GM23338 (cell line): ENCODE data around the gene SLC66A2. TPM values are rescaled to one million over a fixed set of nuclear protein-coding genes. Genes with fewer than 3 reads are reported as not detected.

Source experiments
- ATAC-seq: fragments of 200-7000 bp; cut with Tn5 transposase; 3 replicates; pipeline ENCODE4 v1.9.1; 2020
- DNase-seq: peaks from one replicate; pipeline ENCODE4 v3.0.0-alpha.2; 2015; ENCODE audit warnings: low spot score
- H2AFZ ChIP-seq: fragments of 200-600 bp; sonication (generic); 2 replicates; pipeline ENCODE4 v1.8.0; 2016; ENCODE audit warnings: antibody characterized with exemption, mild to moderate bottlenecking, moderate library complexity
- H3F3A ChIP-seq: fragments of 200-600 bp; sonication (generic); replicated peaks from 2 replicates; pipeline ENCODE4 v1.8.0; 2017; ENCODE audit warnings: antibody characterized with exemption, mixed run types, low read depth
- H3K27ac ChIP-seq: fragments of 200-600 bp; sonication (generic); 2 replicates; pipeline ENCODE4 v1.6.1; 2016; ENCODE audit warnings: low read depth
- H3K27me3 ChIP-seq: fragments of 200-600 bp; sonication (generic); 2 replicates; pipeline ENCODE4 v1.8.0; 2016; ENCODE audit warnings: mild to moderate bottlenecking, mixed run types, moderate library complexity; ENCODE audit not compliant: insufficient read depth
- H3K36me3 ChIP-seq: fragments of 200-600 bp; sonication (generic); 2 replicates; pipeline ENCODE4 v1.8.0; 2016; ENCODE audit warnings: mild to moderate bottlenecking; ENCODE audit not compliant: insufficient read depth
- H3K4me1 ChIP-seq: fragments of 200-600 bp; sonication (generic); 2 replicates; pipeline ENCODE4 v1.8.0; 2016; ENCODE audit warnings: mild to moderate bottlenecking, moderate library complexity; ENCODE audit not compliant: insufficient read depth
- H3K4me2 ChIP-seq: fragments of 200-600 bp; sonication (generic); 2 replicates; pipeline ENCODE4 v1.7.1; 2017; ENCODE audit warnings: mixed run types
- H3K4me3 ChIP-seq: fragments of 200-600 bp; sonication (generic); 2 replicates; pipeline ENCODE4 v1.6.1; 2016; ENCODE audit warnings: mixed run types
- H3K79me2 ChIP-seq: fragments of 200-600 bp; sonication (generic); replicated peaks from 2 replicates; pipeline ENCODE4 v1.8.0; 2017; ENCODE audit warnings: mild to moderate bottlenecking; ENCODE audit not compliant: insufficient read depth
- H3K9me2 ChIP-seq: fragments of 200-600 bp; sonication (generic); 2 replicates; pipeline ENCODE4 v1.8.0; 2017; ENCODE audit not compliant: insufficient read depth
- H4K20me1 ChIP-seq: fragments of 200-600 bp; sonication (generic); replicated peaks from 2 replicates; pipeline ENCODE4 v1.8.0; 2017; ENCODE audit warnings: mild to moderate bottlenecking; ENCODE audit not compliant: insufficient read depth
- H3K27ac Mint-ChIP-seq: 2 replicates; pipeline ENCODE4 v1.8.0; 2020; ENCODE audit warnings: inconsistent platforms, mild to moderate bottlenecking, moderate library complexity, mixed read lengths
- H3K27me3 Mint-ChIP-seq: 3 replicates; pipeline ENCODE4 v1.8.0; 2022; ENCODE audit warnings: low read depth, mild to moderate bottlenecking, moderate library complexity, mixed read lengths, inconsistent platforms; ENCODE audit not compliant: insufficient read depth, poor library complexity
- H3K36me3 Mint-ChIP-seq: 3 replicates; pipeline ENCODE4 v1.8.0; 2021; ENCODE audit warnings: low read depth, mild to moderate bottlenecking, inconsistent platforms, moderate library complexity, mixed read lengths
- H3K4me1 Mint-ChIP-seq: 3 replicates; pipeline ENCODE4 v1.8.0; 2020; ENCODE audit warnings: mild to moderate bottlenecking, inconsistent platforms, mixed read lengths
- H3K4me3 Mint-ChIP-seq: 3 replicates; pipeline ENCODE4 v1.8.0; 2021; ENCODE audit warnings: moderate library complexity, mild to moderate bottlenecking, inconsistent platforms, mixed read lengths
- H3K9me3 Mint-ChIP-seq: 3 replicates; pipeline ENCODE4 v1.8.0; 2020; ENCODE audit warnings: moderate library complexity, mild to moderate bottlenecking, inconsistent platforms, mixed read lengths
- CREB1 ChIP-seq: fragments of 250-450 bp; sonication (Bioruptor Pico); IDR thresholded peaks from 2 replicates; pipeline ENCODE4 v1.5.0; 2020; ENCODE audit warnings: low read depth, mild to moderate bottlenecking, moderate library complexity
- EZH2 ChIP-seq: fragments of 200-600 bp; sonication (generic); IDR thresholded peaks from one replicate; pipeline ENCODE4 v1.8.0; 2017; ENCODE audit warnings: antibody characterized with exemption, mild to moderate bottlenecking, low read depth; ENCODE audit not compliant: unreplicated experiment
- EZH2phosphoT487 ChIP-seq: fragments of 200-600 bp; sonication (generic); IDR thresholded peaks from one replicate; pipeline ENCODE4 v1.8.1; 2018; ENCODE audit warnings: antibody characterized with exemption; ENCODE audit not compliant: unreplicated experiment
- JUNB ChIP-seq: IDR thresholded peaks from one replicate; pipeline ENCODE4 v1.6.1; 2016; ENCODE audit warnings: antibody characterized with exemption; ENCODE audit not compliant: unreplicated experiment
- NANOG ChIP-seq: IDR thresholded peaks from 2 replicates; pipeline ENCODE4 v1.6.1; 2016; ENCODE audit warnings: antibody characterized with exemption, borderline replicate concordance
- POLR2AphosphoS5 ChIP-seq: IDR thresholded peaks from 2 replicates; pipeline ENCODE4 v1.6.1; 2016; ENCODE audit warnings: antibody characterized with exemption, low read depth
- STAT1 ChIP-seq: IDR thresholded peaks from one replicate; pipeline ENCODE4 v1.6.1; 2016; ENCODE audit warnings: antibody characterized with exemption; ENCODE audit not compliant: unreplicated experiment
- ZNF114 ChIP-seq: fragments of 250-450 bp; sonication (Bioruptor Pico); IDR thresholded peaks from 2 replicates; pipeline ENCODE4 v1.5.0; 2020; ENCODE audit warnings: mild to moderate bottlenecking, moderate library complexity
- ZNF462 ChIP-seq: fragments of 250-450 bp; sonication (Bioruptor Pico); IDR thresholded peaks from 2 replicates; pipeline ENCODE4 v1.5.0; 2020; ENCODE audit warnings: mild to moderate bottlenecking, moderate library complexity
- polyA plus RNA-seq: library from polyadenylated mRNA; unstranded; fragments of >200 nt; fragmentation: Nextera tagmentation; extraction: Ambion mirVana; gene quantifications from 2 replicates; pipeline ENCODE4 v1.2.1, GENCODE V29; 2016
- total RNA-seq: library from RNA; depleted of rRNA; stranded (reverse); fragments of >200 nt; shearing (Covaris generic); gene quantifications from 2 replicates; pipeline ENCODE4 v1.2.3, GENCODE V29; 2014
- TF ChIP-seq, protein P1 (sequence below): IDR thresholded peaks from 2 replicates; pipeline ENCODE4 v1.6.1; 2016; ENCODE audit warnings: antibody characterized with exemption
- TF ChIP-seq, protein P2 (sequence below), 2 experiments: fragments of 200-600 bp in 1 of 2; sonication (generic) in 1 of 2; conservative IDR thresholded peaks; 2 replicates each; pipeline versions ENCODE4 v1.5.1 to v1.6.1; 2016 to 2017; ENCODE audit warnings: antibody characterized with exemption in 2 of 2, low read depth in 2 of 2, mild to moderate bottlenecking in 2 of 2, moderate library complexity in 1 of 2
- TF ChIP-seq, protein P3 (sequence below): IDR thresholded peaks from one replicate; pipeline ENCODE4 v1.6.1; 2018; ENCODE audit warnings: antibody characterized with exemption; ENCODE audit not compliant: unreplicated experiment

Gene SLC66A2
- total and polyA plus RNA-seq, 2 experiments from 2014 or later, result 4.0 to 18.1 TPM

- ATAC-seq, result no peak
- Histone ChIP-seq H3K4me1 (no peaks in the 10 kb centered on the region), H3K79me2 (no peaks in the 10 kb centered on the region), H3K9me2 (no peaks in the 10 kb centered on the region), H2AFZ (no peak overlapping the region), H3K27me3 (no peaks in the 10 kb centered on the region), H4K20me1 (no peaks in the 10 kb centered on the region), H3K36me3 (no peaks in the 10 kb centered on the region), H3K27ac (no peak overlapping the region), H3K4me2 (no peak overlapping the region), H3K4me3 (no peak overlapping the region), H3F3A (no peaks in the 10 kb centered on the region)
- H3K36me3 Mint-ChIP-seq, result peaks cover 4% of the 10 kb centered on the region
- no peak overlapping the region for H3K27ac Mint-ChIP-seq
- TF ChIP-seq EZH2 (no peak), ZNF114 (CRISPR knock-in tag) (no peak), POLR2AphosphoS5 (no peak), STAT1 (no peak), JUNB (no peak), NANOG (no peak), CREB1 (CRISPR knock-in tag) (no peak), EZH2phosphoT487 (no peak), ZNF462 (no peak)
- TF ChIP-seq, protein P1, sequence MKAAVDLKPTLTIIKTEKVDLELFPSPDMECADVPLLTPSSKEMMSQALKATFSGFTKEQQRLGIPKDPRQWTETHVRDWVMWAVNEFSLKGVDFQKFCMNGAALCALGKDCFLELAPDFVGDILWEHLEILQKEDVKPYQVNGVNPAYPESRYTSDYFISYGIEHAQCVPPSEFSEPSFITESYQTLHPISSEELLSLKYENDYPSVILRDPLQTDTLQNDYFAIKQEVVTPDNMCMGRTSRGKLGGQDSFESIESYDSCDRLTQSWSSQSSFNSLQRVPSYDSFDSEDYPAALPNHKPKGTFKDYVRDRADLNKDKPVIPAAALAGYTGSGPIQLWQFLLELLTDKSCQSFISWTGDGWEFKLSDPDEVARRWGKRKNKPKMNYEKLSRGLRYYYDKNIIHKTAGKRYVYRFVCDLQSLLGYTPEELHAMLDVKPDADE, result no peak
- TF ChIP-seq, protein P2, sequence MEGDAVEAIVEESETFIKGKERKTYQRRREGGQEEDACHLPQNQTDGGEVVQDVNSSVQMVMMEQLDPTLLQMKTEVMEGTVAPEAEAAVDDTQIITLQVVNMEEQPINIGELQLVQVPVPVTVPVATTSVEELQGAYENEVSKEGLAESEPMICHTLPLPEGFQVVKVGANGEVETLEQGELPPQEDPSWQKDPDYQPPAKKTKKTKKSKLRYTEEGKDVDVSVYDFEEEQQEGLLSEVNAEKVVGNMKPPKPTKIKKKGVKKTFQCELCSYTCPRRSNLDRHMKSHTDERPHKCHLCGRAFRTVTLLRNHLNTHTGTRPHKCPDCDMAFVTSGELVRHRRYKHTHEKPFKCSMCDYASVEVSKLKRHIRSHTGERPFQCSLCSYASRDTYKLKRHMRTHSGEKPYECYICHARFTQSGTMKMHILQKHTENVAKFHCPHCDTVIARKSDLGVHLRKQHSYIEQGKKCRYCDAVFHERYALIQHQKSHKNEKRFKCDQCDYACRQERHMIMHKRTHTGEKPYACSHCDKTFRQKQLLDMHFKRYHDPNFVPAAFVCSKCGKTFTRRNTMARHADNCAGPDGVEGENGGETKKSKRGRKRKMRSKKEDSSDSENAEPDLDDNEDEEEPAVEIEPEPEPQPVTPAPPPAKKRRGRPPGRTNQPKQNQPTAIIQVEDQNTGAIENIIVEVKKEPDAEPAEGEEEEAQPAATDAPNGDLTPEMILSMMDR (conservative IDR thresholded peaks at IDR 0.05; ENCODE audit: low read depth in 2 of 2), result no peak
- TF ChIP-seq, protein P3, sequence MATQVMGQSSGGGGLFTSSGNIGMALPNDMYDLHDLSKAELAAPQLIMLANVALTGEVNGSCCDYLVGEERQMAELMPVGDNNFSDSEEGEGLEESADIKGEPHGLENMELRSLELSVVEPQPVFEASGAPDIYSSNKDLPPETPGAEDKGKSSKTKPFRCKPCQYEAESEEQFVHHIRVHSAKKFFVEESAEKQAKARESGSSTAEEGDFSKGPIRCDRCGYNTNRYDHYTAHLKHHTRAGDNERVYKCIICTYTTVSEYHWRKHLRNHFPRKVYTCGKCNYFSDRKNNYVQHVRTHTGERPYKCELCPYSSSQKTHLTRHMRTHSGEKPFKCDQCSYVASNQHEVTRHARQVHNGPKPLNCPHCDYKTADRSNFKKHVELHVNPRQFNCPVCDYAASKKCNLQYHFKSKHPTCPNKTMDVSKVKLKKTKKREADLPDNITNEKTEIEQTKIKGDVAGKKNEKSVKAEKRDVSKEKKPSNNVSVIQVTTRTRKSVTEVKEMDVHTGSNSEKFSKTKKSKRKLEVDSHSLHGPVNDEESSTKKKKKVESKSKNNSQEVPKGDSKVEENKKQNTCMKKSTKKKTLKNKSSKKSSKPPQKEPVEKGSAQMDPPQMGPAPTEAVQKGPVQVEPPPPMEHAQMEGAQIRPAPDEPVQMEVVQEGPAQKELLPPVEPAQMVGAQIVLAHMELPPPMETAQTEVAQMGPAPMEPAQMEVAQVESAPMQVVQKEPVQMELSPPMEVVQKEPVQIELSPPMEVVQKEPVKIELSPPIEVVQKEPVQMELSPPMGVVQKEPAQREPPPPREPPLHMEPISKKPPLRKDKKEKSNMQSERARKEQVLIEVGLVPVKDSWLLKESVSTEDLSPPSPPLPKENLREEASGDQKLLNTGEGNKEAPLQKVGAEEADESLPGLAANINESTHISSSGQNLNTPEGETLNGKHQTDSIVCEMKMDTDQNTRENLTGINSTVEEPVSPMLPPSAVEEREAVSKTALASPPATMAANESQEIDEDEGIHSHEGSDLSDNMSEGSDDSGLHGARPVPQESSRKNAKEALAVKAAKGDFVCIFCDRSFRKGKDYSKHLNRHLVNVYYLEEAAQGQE, result no peak
- peaks cover 9% of the 10 kb centered on the region for H3K9me3 Mint-ChIP-seq
- peaks cover 9% of the 10 kb centered on the region for H3K4me1 Mint-ChIP-seq
- DNase-seq, result no peak
- H3K27me3 Mint-ChIP-seq, result peaks cover 16% of the 10 kb centered on the region
- H3K4me3 Mint-ChIP-seq, result no peak overlapping the region
Observed at GRCh38 chr18:79917853-79918614, 33.4 kb downstream of the SLC66A2 start.
